ENCODE results near the gene CDH13.

CDH13 gene

DNA sequence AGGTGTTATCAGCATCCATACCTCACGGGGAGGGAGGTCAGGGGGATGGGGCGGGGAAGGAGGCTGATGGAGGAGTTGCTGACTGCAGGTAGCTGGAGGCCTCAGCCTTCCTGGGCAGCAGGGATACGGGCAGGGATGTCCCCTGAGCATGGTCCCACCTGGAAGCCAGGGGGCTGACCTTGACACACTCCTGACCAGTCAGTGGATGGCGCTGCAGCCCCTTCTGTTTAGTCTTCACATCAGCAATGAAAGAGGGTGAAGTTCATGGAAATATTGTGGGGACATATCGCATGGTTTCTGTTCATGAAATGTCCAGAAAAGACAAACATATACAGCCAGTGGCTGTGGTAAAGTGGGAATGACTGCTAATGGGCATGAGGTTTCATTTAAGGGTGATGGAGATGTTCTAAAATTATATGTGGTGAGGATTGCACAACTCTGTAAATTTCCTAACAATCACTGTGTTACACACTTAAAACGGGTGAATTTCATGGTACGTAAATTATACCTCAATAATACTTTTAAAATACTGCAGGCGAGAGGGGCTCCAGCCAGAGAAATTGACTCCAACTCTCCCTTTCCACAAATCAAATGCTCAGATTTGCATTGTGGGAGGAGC, 489.6 kb downstream of the CDH13 start:
- no peak overlapping the region for H3K4me3 ChIP-seq (ENCODE audit: low read depth, low read length)
- TF ChIP-seq, protein P1, sequence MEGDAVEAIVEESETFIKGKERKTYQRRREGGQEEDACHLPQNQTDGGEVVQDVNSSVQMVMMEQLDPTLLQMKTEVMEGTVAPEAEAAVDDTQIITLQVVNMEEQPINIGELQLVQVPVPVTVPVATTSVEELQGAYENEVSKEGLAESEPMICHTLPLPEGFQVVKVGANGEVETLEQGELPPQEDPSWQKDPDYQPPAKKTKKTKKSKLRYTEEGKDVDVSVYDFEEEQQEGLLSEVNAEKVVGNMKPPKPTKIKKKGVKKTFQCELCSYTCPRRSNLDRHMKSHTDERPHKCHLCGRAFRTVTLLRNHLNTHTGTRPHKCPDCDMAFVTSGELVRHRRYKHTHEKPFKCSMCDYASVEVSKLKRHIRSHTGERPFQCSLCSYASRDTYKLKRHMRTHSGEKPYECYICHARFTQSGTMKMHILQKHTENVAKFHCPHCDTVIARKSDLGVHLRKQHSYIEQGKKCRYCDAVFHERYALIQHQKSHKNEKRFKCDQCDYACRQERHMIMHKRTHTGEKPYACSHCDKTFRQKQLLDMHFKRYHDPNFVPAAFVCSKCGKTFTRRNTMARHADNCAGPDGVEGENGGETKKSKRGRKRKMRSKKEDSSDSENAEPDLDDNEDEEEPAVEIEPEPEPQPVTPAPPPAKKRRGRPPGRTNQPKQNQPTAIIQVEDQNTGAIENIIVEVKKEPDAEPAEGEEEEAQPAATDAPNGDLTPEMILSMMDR (IDR thresholded peaks at IDR 0.05; ENCODE audit: low read depth, low read length) = no peak

DNA sequence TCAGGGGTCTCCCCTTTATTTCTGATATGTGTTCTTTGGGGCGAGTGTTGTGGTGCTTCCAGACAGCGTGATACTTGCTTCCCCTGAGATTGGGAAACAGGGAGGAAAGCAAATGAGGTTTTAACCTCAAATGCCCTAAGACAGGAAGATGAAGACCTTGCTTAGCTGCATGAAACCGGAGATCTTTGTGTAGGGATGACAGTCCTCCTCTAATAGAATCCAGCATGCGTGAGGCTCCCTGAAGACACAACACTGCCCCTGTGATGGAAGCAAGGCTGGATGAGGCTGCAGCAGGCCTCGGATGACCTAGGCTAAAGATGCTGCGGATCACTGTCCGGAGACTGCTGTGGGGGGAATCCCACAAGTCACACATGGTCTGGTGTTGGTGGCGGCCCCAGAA, 491.0 kb downstream of the CDH13 start:
- no peak overlapping the region for H3K4me3 ChIP-seq (ENCODE audit: low read depth, low read length)
- TF ChIP-seq, protein P1 (IDR thresholded peaks at IDR 0.05; ENCODE audit: low read depth, low read length) = no peak

DNA sequence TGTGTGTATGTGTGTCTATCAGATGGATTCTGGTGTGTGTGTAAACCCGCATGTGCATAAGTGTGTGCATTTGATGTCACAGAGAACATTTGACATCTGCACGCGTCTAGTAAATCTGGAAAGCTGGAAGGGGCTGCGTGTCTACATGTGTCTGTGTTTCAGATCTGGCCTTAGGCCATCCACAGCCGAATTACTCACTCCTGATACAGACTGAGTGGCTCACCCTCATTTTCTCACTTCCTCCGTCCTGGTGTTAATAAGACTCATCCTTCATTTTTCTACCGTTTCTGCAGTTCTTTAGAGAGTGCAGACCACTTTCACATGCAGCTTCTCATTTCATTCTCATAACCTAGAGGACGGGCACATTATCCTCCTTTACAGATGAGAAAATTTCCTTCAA, 491.6 kb downstream of the CDH13 start:
- no peak overlapping the region for H3K4me3 ChIP-seq (ENCODE audit: low read depth, low read length)
- TF ChIP-seq, protein P1 (IDR thresholded peaks at IDR 0.05; ENCODE audit: low read depth, low read length) = no peak

DNA sequence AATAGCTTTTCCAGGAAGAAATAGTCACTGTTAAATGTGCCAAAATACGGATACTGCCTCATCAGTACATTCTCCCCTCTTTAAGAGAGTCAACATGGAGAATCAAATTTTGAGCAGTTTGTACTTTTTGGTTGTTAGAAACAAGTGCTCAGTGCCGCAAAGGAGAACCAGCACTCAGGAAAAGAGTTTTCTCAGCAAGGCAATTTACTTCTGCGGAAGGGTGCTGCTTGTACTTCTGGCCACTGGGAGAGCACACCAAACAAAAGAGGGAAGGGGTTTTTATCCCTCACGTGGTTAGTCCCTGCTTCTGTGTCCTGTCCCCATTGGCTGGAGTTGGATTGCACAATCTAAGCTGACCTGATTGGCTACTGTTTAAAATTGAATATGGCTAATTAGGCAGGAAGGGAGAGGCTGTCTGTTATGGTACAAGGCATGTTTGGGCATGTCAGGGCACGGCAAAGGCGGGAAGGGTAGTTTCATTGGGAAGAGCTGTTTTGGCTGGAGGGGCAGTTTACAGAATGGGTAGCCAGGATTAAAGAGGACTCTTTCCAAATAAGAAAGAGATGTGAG, 499.3 kb downstream of the CDH13 start:
- TF ChIP-seq, protein P1 (IDR thresholded peaks at IDR 0.05; ENCODE audit: low read depth, low read length) = no peak
- no peak overlapping the region for H3K4me3 ChIP-seq (ENCODE audit: low read depth, low read length)

DNA sequence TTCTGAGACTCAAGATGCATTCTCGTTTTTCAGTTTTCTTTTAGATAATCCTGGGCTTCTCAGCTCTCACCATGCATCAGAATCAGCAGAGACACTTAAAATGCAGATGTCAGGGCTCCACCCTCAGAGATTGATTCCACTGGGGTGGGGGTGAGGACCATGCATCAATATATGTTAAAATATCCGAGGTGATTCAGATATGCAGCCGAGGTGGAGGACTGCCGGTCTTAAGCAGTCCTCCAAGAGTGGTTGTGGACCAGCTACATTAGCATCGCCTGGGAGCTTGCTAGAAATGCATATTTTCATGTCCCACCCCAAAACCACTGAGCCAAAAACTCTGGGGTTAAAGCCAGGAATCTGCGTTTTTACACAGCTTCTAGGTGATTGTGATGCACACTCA, 501.3 kb downstream of the CDH13 start:
- TF ChIP-seq, protein P1 (IDR thresholded peaks at IDR 0.05; ENCODE audit: low read depth, low read length) = no peak
- no peak overlapping the region for H3K4me3 ChIP-seq (ENCODE audit: low read depth, low read length)

DNA sequence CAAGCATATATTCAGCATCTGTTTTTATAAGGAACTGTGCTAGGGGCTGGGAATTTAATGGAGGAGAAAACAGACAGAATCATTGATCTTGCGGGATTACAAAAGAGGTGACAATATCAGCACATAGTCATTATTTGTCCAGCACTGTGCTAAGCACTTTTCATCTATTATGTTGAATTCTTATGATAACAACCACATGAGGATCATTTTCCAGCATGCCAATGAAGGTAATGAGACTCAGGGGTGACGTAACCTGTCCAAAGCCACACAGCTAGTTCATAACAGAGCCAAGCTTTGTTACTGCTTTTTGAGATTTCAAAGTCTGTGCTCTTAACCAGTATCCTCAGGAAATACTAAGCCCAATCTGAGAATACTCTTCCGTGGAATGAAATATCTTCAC, 503.3 kb downstream of the CDH13 start:
- H3K4me3 ChIP-seq (ENCODE audit: low read depth, low read length) = no peak overlapping the region
- TF ChIP-seq, protein P1 (IDR thresholded peaks at IDR 0.05; ENCODE audit: low read depth, low read length) = no peak

DNA sequence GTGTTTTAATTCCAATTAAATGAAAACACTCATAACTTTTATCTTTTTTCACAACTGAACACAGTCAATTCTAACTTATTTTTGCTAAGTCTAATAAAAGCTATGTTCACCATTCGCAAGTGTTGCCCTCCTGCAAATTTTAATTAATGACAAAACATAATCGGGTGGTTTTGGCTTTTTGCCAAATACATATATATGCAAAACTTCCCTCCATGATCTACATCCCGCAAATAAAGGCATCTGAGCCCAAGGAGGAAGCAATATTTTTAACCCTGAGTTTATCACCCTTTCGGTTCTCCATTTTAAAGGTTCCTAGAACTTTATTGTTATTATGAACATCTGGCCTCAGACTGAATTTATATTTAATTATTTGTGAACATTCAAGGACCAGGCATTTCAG, 507.9 kb downstream of the CDH13 start:
- TF ChIP-seq, protein P1 (IDR thresholded peaks at IDR 0.05; ENCODE audit: low read depth, low read length) = no peak

More for the DNA sequence above, 507.9 kb downstream of the CDH13 start:
- no peak overlapping the region for H3K4me3 ChIP-seq (ENCODE audit: low read depth, low read length)
